Measurements from ENCODE around the gene PCDHA13.
"Not testable (repeated sequence)": the region's sequence is repeated elsewhere in the genome, so short reads cannot be mapped to it uniquely, and the experiment has no call there.

PCDHA13 gene

GRCh38 chr5:140869555-140869886 lies 12.4 kb upstream of the PCDHA13 start:
- DNase-seq: no peak

- DNase-seq: no peak
These were observed 11.4 kb upstream of the PCDHA13 start for GRCh38 chr5:140870221-140871201.

GRCh38 chr5:140875085-140876065 lies 6.5 kb upstream of the PCDHA13 start, which contains the start of gene PCDHA12:
PCDHA12 (plus strand) TSS chr5:140875308; CDS start chr5:140875473, 165 bp downstream.
- DNase-seq: no peak

GRCh38 chr5:140876541-140877261 lies 5.2 kb upstream of the PCDHA13 start:
- not testable (repeated sequence) for DNase-seq

- DNase-seq: no peak
These were observed 4.7 kb upstream of the PCDHA13 start for GRCh38 chr5:140877262-140877581.

GRCh38 chr5:140882591-140882899 lies 621 bp downstream of the PCDHA13 start:
- DNase-seq: no peak

- no peak for DNase-seq
These were observed 1.4 kb downstream of the PCDHA13 start for GRCh38 chr5:140883373-140883772.

- no peak for DNase-seq
These were observed 2.2 kb downstream of the PCDHA13 start for GRCh38 chr5:140883927-140884697.

GRCh38 chr5:140916325-140916724 lies 34.4 kb downstream of the PCDHA13 start:
- DNase-seq: no peak

GRCh38 chr5:140923601-140924000 lies 41.7 kb downstream of the PCDHA13 start:
- DNase-seq: no peak

- DNase-seq: no peak
These were observed 44.0 kb downstream of the PCDHA13 start, which contains the start of gene PCDHAC1 for GRCh38 chr5:140925806-140926442. PCDHAC1 (plus strand) TSS chr5:140926299; CDS start chr5:140926893, 594 bp downstream.

- peak; percentile 63 for DNase-seq
These were observed 44.7 kb downstream of the PCDHA13 start for GRCh38 chr5:140926443-140927227.

- no peak for DNase-seq
These were observed 45.3 kb downstream of the PCDHA13 start for GRCh38 chr5:140927228-140927573.

Data from NCI-H2171 (cell line).